Fibroblast of lung (primary cell): ENCODE data around the gene NTN1.

Source experiments
- EZH2 ChIP-seq: IDR thresholded peaks from 2 replicates; pipeline ENCODE4 v1.5.1; 2012; ENCODE audit warnings: low read length, control low read depth, mild to moderate bottlenecking; ENCODE audit errors: missing control alignments
- TF ChIP-seq, protein P1 (sequence below), 2 donors: IDR thresholded peaks in 1 of 2; conservative IDR thresholded peaks in 1 of 2; 1 replicate in 1 of 2; 2 replicates in 1 of 2; pipeline ENCODE4 v1.5.1; 2011 to 2012; ENCODE audit warnings: low read length in 2 of 2, control low read depth in 1 of 2, inconsistent platforms in 1 of 2, low read depth in 1 of 2, mild to moderate bottlenecking in 1 of 2

DNA sequence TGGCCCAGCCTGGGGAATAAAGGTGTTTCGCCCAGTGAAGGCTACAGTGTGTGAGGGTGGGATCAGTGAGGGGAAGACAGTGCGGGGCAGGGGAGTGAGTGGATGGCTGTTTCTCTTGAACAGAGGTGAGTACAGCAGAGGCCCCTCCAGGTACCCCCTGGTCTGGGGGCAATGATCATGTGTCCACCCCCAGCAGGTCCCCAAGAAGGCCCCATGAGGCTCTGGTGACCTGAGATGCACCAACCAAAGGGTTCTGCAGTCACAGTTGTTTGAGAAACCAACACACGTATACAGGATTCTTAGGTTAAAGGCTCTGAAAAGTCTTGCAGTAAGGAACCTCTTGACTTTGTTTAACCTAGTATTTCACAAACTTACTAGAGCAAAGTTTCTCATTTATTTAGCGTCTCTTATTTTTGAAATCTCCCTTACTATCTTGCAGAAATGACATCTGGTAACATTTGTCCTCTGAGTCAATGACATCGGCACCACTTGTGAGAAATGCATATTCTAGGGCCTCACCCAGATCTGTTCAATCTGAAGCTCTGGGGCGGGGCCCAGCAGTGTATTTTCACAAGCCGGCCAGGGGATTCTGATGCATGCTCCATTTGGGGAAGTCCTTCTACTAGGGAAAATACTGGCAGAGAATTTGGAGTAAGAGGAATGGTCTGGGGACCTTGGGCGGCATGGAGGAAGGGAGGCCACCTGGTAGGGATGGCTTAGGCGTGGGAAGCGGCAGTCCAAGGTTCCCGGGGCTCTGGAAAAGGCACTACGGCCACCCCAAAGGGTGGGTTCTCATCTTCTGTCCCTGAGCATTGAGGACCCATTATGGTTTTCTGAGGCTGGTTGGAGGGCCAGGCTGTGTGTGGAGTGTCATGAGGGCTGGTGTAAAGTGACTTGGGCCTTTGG is 217.3 kb downstream of the NTN1 start:
- TF ChIP-seq, protein P1, sequence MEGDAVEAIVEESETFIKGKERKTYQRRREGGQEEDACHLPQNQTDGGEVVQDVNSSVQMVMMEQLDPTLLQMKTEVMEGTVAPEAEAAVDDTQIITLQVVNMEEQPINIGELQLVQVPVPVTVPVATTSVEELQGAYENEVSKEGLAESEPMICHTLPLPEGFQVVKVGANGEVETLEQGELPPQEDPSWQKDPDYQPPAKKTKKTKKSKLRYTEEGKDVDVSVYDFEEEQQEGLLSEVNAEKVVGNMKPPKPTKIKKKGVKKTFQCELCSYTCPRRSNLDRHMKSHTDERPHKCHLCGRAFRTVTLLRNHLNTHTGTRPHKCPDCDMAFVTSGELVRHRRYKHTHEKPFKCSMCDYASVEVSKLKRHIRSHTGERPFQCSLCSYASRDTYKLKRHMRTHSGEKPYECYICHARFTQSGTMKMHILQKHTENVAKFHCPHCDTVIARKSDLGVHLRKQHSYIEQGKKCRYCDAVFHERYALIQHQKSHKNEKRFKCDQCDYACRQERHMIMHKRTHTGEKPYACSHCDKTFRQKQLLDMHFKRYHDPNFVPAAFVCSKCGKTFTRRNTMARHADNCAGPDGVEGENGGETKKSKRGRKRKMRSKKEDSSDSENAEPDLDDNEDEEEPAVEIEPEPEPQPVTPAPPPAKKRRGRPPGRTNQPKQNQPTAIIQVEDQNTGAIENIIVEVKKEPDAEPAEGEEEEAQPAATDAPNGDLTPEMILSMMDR (conservative IDR thresholded peaks at IDR 0.05 in 1 of 2, IDR thresholded peaks at IDR 0.05 in 1 of 2; ENCODE audit: low read depth in 1 of 2, low read length in 2 of 2), result no peak
- TF ChIP-seq EZH2, result no peak
